ENCODE measurements around the gene DIAPH3.
A peak's percentile ranks its signal among the peaks of the same experiment; 100 is the strongest.

Gene DIAPH3

DNA sequence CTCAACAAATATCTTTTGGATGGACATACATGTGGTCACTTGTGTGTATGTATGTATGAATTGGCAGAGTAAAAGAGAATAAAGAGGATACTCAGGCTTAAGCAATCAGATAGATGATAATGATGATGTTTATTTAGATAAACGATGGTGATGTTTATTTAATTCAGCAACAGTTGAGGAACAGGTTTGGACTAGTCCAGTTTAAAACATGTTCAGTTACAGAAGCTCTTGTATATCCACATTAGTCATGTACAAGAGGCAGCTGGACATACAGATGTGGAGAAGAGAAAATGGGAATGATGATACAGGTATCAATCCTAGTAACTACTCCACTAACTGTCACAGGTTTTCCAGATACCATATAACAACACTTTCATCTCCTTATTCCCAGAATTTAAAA, 232.1 kb downstream of the DIAPH3 start:
- DNase-seq = no peak

DNA sequence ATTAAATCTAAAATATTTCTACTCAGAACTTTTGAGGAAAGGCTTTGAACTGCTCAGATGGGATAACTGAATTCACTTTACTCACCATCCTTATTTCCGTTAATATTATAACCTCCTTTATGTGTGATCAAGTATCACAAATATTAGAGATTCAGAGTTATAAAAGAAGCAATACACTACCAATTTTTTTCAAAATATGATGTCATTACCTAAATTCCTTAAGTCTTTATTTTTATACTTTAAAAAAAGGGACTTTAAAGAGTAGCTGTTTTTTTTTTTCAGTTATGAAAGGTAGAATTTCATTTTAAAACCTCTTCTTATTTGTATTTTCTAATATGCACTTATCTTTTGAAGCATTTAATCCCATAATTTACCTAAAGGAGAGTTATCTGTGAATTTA, 239.5 kb downstream of the DIAPH3 start:
- no peak for DNase-seq

DNA sequence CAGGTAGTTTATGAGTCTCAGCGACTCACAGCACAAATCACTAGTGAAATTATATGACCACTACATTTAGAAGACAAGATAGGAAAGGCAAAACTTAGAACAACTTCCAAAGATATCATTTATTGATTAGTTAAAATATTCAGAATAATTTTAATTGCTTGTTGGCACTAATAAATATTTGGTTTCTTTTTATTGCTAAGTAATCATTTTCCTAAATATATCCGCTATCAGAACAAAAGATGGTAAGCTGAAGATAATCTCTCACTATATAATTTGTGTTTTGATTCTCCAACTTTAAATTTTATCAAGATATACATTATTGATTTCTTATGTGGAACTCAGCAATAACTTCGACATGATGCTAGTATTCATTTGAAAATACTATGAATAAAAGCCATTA, 248.5 kb downstream of the DIAPH3 start:
- DNase-seq = no peak

DNA sequence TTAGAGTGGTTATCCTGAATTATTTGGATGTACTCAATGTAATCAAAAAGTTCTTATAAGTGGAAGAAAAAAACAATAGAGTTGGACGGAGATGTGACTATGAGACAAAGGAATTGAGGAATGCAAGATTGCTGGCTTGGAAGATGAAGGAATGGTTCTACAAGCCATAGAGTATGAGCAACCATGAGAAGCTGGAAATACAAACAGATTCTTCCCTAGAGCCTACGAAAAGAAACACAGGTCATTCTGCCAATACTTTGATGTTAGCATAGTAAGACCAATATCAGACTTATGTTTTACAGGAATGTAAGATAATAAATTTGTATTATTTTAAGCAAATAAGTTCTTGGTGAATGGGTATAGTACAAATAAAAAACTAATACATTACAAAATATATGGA, 249.2 kb downstream of the DIAPH3 start:
- no peak for DNase-seq

DNA sequence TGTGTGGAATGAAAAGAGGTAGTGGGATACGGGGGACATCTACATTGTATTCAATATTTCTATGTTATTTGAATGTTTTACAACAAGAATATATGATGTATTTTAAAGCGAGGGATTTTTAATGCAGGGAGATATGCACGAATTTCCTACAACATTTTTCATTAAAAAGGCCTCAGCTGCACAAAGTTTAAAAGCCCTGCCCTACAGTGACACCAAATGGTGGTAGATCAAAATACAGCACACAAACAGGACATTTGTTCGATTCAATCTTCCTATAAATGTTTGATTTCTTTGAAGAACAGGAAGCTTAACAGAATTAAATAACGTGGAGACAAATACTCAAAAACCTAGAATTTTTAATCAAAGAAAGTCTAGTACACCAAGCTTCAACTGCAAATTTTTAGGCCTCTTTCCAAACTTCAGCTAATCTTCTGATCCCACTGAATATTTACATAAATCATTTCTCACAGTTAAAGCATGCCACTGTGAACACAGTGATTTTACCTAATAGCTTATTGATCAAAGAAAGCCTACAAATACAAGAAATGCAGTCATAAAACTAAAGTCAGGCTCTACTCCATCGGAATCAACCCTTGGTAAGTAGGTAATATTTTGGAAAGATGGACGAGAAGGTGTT, 257.2 kb downstream of the DIAPH3 start:
- peak; percentile 10 for DNase-seq

DNA sequence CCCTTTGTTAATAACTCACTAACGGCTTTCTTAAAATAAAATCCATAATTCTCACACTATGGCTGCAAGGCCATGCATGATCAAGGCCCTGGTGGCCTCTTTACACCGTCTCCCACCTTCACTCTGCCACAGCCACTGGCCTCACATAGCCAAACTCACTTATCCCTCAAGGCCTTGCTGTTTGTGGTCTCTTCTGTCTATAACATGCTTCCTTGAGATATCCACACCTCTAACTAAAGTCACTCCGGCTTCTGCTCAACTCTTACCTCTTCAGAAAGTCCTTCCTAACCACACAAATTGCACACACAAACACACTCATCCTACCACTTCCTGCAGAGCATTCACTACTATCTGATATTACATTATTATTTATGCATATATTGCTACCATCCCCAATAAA, 262.5 kb downstream of the DIAPH3 start:
- DNase-seq = no peak

DNA sequence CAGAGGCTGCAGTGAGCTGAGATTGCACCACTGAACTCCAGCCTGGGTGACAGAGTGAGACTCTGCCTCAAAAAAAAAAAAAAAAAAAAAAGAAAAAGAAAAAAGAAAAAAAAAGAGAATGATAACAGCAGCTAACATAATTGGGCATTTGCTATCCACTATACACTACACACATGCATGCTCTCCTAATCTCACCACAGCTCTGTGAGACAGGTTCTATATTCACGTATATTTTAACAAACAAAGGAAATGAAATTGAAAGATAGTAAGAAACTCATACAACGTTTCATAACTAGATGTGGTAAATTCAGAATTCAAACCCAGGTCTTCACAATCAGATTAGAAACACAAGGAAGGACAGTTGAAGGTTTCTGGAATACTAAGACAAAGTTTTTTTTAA, 265.7 kb downstream of the DIAPH3 start:
- DNase-seq = no peak

DNA sequence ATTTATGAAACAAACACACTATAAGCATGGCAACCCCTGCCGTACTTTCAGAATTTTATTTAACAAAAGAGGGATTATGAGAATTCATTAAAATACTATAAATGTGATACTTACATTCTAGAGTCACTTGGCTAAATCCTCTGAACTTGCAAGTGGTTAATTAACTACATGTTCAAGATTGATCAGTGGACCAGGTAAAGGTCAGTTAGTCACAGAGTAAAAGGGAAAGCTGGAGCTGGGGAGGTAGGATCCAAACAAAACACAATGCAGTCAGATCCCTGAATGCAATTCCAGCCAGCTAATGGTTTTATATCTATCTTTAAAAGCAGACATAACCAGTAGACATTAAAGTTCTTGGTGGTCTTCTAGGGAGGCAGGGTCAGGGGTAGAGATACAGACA, 270.5 kb downstream of the DIAPH3 start:
- no peak for DNase-seq

DNA sequence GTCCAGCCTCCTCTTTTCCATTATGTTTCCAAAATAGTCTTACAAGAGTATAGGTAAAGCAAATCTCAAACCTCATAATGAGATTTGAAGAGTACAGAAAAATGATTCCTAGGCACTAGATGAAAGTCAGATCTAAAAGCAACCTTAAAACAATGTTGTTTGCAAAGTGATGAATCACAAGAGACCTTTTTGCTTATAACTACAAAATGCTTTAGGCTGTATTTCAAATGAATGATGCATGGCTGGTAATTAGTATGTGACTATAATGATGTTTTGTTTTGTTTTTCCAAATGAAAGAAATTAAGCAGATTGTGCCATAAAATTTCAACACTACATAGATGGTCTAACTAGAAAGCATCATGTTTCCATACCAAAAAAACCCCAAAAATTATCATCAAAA, 272.7 kb downstream of the DIAPH3 start:
- no peak for DNase-seq

DNA sequence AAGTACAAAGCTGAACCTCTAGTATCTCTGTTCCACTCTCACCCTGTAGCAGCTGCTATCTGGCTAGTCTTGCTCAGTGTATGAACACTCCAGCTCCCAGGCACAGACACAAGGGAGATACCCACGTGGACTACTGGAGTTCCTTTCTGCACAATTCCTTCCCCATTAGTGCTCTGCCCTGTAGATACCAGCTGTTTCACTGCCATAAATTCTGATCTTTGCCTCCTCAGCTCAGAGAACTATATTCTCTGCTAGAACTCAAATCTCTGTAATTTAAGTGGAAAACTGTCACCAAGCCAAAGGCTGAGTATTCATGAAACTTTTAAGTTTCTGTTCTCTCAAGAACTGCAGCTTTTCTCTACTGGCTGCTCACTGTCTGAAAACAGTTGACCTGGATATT, 273.7 kb downstream of the DIAPH3 start:
- DNase-seq = no peak

DNA sequence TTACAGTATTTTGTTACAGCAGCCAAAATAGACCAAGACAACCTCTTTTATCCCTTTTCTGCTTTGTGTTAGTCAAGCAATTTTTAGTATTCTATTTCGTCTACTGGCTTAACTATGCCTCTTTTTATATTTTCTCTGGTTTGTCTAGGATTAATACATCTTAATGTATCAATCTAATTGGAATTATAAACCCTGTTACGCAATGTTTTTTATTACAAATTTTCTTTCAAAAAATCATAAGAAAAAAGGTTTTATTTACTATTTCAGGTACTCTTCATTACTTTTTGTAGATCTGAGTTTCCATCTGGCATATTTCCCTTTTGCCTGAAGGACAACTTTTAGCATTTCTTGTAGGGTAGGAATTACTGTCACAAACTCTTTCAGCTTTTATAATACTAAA, 275.3 kb downstream of the DIAPH3 start:
- no peak for DNase-seq

DNA sequence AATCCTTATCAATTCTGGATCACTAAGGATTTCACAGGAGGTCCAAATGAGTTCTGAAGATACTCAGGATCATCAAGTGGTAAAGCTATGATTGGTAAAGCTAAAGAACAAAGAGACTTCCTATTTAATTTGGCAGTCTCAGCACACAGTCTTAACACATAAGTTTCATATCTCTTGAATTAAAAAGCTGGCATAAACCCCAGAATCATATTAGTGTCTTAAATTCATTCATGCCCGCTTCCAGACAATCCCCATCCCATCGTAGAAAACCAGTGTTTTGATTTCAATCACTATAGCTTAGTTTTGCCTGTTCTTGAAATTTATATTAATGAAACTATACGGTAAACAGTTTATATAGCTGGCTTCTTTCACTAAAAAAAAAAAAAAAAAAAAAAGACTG, 278.7 kb downstream of the DIAPH3 start:
- no peak for DNase-seq

DNA sequence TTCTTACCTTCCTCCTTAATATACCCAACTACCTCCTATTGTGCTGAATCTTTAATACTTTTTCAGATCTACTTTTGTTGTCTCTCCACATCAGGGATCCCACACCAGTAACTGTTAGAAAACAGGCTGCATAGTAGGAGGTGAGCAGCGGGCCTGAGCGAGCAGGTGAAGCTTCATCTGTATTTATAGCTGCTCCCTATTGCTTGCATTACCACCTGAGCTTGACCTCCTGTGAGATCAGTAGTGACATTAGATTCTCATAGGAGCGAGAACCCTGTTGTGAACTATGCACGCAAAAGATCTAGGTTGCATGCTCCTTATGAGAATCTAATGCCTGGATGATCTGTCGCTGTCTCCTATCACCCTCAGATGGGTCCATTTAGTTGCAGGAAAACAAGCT, 279.8 kb downstream of the DIAPH3 start:
- no peak for DNase-seq

DNA sequence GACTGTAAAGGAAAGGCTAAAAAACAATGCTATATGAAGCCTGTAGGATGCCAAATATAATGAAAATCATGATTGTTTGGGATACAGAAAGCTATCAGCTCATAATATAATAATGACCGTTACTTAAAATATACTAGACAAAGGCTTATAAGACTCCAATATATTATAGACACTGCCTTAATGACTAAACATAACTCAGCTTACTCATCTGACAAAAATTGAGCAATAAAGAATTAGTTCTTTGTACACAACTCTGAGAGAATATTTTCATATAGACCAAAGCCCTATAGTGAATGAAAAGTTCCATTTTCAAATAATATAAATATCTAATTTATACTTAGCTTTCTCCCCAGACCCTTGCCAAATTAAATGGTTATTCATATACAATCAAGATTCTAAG, 283.3 kb downstream of the DIAPH3 start:
- DNase-seq = no peak

DNA sequence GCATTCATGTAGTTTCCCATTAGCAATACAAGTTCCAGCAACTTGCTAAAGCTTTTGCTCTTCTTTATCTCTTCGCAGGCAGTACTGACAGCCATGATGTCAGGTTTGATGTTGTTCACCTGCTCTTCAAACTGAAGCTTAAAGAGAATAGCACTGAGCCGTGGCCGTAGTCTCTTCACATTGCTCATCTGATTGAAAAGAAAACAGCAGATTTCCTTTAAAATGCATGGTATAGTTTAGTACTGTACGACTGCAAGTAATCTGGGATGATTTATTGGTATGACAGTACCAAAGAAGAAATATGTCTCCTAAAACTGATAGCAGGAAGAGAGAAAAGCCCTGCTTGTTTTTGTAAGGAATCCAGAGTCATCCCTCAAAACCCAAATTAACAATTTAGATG, 284.4 kb downstream of the DIAPH3 start:
- DNase-seq = no peak

DNA sequence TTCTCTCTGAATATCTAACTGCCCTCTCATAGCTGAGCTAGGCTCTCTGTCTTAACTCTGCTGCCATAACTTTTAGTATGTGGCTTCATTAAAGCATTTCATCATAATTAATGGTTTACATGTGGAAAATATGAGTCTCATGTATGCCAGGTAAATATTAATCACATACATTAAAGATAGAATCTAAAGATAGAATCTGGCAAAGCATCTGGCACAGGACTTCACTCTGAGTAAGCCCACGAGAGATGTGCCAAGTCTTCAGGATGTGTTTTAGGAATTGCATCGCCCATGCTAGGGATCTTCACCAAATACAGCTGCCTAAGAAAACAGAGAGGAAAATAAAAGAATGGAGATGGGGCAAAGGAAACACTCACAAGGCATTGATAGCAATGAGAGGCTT, 285.8 kb downstream of the DIAPH3 start:
- no peak for DNase-seq

DNA sequence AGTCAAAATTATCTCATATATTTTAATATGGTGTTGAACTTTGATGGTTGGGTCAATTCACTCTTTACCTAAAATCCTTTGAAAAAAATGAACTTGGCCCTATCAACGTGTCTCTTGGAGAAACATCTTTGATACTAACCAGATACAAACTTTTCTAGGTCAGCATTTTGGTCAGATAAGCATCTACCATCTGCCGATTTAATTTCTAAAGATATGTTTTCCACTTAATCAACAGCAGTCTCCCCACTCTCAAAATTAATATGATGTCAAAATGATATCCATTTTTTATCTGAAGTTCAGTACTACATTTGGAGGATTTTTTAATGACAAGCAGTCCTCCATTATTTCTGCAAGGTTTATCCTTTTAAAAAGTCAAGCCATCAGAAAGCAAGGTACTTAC, 288.8 kb downstream of the DIAPH3 start:
- no peak for DNase-seq

DNA sequence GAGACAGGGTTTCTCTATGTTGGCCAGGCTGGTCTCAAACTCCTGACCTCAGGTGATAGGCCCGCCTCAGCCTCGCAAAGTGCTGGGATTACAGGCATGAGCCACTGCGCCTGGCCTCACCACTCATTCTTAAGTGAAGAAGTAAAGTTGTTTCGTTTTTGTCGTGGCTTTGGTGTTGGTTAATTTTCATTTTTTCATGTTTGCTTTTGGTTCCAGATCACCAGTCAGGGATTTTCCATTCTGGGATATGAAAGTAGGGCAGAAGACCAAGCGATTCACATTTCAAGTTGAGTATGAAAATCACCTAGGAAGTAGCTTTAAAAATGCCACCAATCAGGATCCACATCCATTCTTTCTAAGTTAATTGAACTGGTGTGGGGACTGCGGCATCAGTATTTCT, 289.9 kb downstream of the DIAPH3 start:
- no peak for DNase-seq

DNA sequence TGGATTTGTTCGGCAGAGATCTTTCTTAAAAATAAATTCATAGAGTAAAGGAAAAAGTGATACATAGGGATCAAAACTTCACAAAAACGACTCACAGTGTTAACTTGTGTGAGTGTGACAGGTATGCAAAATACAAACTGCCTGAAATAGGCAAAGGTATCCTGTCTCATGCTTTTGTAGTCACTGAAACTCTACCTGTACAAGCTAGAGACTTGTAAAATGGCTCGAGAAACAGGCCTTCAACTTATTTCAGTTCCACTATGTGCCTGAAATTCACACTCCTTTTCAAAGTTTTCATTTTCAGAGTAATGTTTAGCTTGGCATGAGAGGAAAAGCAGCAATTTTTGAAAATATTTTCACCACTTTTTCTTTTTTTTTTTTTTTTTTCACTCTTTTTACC, 290.4 kb downstream of the DIAPH3 start:
- DNase-seq = no peak

DNA sequence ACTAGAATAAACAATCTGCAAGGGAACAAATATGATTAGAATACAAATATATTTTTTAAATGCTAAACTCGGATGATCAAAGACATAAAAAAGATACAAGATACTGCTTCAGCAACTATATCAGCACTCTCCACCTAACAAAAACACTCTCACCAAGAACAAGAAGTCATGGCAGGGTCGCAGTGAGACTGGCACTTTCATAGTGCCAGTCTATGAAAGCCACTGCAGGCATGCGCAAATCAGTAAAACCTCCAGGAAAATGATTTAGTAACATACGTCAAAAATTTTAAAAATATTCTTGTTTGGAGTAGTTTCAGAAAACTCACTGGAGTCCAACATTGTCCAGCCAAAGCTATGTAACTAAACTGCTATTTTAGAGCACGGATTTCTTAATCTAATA, 295.9 kb downstream of the DIAPH3 start:
- DNase-seq = no peak

DNA sequence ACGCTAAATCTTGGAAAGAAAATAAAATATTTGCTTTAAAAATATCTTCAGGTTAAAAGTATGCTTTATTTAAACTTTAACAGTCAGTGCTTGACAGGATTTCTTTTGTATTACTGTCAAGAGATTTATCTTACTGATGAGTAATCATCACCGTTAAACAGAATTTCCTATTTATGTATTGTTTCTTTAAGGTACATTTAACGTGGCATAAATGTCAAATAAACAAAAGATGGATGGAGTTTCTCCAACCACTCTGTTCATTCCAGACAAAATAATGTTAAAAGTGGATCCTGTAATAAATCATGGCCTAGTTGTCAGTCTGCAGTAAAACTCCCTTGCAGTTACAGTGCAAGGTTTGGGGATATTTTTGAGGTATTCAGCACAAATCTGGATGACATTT, 298.3 kb downstream of the DIAPH3 start:
- DNase-seq = no peak

DNA sequence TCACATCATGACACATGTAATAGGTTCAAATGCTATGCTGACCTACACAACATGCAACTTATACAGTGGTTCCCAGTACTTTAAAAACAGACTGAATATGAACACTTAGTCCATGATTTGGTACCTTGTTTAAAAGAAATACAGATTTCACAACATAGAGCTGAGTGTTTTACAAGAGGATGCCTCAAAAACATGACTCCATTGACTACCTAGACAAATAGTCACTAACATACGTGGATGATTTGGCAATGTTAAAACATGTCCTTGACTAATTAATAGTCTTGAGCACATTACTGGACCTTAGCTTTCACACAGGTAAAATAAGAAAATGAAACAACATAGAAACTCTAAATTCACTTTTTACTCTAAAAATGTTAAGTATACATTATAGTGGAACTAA, 300.1 kb downstream of the DIAPH3 start:
- no peak for DNase-seq

DNA sequence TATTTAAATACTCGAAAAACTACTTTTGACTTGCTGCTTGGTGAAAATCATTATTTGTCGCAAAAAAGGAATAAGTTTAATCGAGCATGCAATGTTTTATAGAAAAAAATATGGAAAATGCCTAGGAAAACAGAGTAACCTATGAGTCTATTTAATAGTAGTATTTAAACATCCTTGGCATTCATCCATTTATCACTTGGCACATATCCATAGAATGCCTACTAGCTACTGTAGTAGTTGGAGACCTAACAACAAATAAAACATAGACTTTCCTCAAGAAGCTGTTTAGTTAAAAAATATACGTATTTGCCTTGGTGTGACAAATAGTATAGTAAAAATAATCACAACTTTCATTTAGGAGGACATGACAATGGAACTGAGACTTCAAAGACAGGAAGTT, 302.1 kb downstream of the DIAPH3 start:
- no peak for DNase-seq

DNA sequence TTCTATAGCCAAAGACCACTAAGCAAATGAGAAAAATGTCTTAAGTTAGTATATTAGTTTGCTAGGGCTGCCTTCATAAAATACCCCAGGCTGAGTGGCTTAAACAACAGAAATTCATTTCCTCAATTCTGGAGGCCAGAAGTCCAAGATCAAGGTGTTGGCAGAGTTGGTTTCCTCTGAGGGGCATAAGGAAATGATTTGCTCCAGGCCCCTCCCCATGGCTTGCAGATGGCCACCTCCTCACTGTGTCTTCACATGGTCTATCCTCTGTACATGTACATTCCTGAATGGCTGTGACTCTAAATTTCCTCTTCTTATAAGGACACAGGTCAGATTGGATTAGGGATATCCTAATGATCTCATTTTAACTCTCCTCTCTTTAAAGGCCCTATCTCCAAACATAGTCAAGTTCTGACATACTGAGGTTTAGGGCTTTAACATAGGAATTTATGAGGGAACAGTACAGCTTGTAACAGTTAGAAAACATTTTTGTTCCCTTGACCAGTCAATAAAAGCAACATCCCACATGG, 307.4 kb downstream of the DIAPH3 start:
- DNase-seq = no peak

DNA sequence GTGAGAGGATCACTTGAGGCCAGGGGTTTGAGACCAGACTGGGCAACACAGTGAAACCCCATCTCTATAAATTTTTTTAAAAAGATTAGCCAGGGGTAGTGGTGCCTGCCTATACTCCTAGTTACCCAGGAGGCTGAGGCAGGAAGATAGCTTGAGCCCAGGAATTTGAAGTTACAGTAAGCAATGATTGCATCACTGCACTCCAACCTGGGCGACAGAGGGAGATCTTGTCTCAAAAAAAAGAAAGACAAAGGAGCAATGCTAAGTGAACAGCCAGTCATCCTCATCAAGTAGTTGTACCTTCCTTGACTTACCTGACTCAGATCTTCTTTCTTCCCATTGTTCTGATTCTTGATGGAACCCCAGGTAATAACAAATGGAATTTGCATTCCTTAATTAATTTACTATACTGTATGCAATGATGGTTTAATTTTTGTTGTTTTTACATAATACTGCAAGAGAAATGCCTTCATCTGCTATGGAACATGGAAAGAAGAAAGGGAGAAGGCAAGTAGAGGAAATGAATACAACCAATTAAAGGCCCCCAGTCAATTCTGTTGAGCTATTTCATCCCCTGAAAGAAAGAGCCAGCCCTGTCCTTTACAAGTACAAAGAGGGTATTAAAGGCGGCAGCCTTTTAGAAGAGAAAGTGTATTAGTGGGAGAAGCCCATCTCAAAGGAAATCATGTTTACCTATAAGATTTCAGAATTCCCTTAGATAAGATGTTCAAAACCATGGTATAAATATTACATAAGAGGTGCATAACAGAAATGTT, 316.7 kb downstream of the DIAPH3 start:
- DNase-seq = no peak

Measured in GF-D8 (cell line).